H1 (cell line): ENCODE results near the gene FGD4. TPM values are rescaled to one million over a fixed set of nuclear protein-coding genes. Genes with fewer than 3 reads are reported as not detected.

ENCODE experiments used
- CHD1 ChIP-seq: IDR thresholded peaks from 2 replicates; pipeline ENCODE4 v1.6.1; 2012; ENCODE audit warnings: low read depth, low read length, improper control_type of control experiment
- KDM1A ChIP-seq: fragments of 200-600, 300-600 bp; sonication (generic); IDR thresholded peaks from 2 replicates; pipeline ENCODE4 v1.7.1; 2016; ENCODE audit warnings: mild to moderate bottlenecking, low read length, borderline replicate concordance
- NRF1 ChIP-seq: IDR thresholded peaks from 2 replicates; pipeline ENCODE4 v1.6.1; 2011; ENCODE audit warnings: mild to moderate bottlenecking, low read depth, low read length, improper control_type of control experiment
- SAP30 ChIP-seq: fragments of 300-600 bp; sonication (generic); IDR thresholded peaks from 2 replicates; pipeline ENCODE4 v1.7.1; 2012; ENCODE audit warnings: low read length, moderate library complexity, mild to moderate bottlenecking, inconsistent platforms; ENCODE audit not compliant: insufficient read depth, insufficient replicate concordance
- polyA plus RNA-seq, 7 experiments: library from polyadenylated mRNA; depleted of rRNA in 3 of 7; stranded (reverse) in 5 of 7; unstranded in 2 of 7; fragments of >200 nt in 5 of 7; fragments of 200-250 nt in 2 of 7; gene quantifications; 1 replicate in 5 of 7; 2 replicates in 1 of 7; 4 replicates in 1 of 7; pipeline versions ENCODE4 v1.2.1 to v1.2.3, GENCODE V29; 2011 to 2013; ENCODE audit warnings: missing spikeins in 2 of 7, mixed read lengths in 2 of 7
- total RNA-seq: library from RNA; stranded (reverse); fragmentation: NEBNext Ultra II Directional; extraction: Animal tissue kit (Norgen Biotek cat#: 25700); gene quantifications from 2 replicates; pipeline ENCODE4 v1.2.1, GENCODE V29; 2021

FGD4 gene
- total and polyA plus RNA-seq, 2 of the 8 experiments (the other 6 are each of a cell fraction or from before 2014, with no cell fraction given): 8.5 to 48.2 TPM

DNA sequence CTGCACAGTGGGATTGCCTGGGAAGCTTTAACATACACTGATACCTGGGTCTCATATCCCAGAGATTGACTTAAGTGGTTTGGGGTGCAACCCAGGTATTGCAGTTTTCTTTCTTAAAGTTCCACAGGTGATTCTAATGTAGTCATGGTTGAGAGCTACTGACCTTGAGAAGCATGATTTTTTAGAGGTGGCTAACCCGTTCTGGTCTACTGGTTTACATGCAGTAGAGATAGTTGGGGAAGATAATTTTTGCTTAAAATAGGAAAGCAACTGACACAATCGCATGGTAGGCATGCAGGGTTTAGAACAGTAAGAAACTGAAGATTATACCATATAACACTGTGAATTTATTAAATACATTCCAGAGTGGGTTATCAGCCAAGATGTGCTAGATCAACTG, 145.5 kb downstream of the FGD4 start (continued):
- no peak for TF ChIP-seq KDM1A
- no peak for TF ChIP-seq NRF1
- TF ChIP-seq SAP30: no peak
- TF ChIP-seq CHD1: no peak
- TF ChIP-seq, all 59 proteins: peak for 0
